Activated CD4-positive, alpha-beta T cell treated with anti-CD3 and anti-CD28 coated beads, Interleukin-2, amount 50 U/mL, for 16 hours (primary cell): ENCODE results near the gene RUNX2.
"Not testable (repeated sequence)": the region's sequence is repeated elsewhere in the genome, so short reads cannot be mapped to it uniquely, and the experiment has no call there.

Source experiments
- DNase-seq: peaks from one replicate; pipeline ENCODE4 v3.0.0-alpha.2; 2020

The RUNX2 gene

DNA sequence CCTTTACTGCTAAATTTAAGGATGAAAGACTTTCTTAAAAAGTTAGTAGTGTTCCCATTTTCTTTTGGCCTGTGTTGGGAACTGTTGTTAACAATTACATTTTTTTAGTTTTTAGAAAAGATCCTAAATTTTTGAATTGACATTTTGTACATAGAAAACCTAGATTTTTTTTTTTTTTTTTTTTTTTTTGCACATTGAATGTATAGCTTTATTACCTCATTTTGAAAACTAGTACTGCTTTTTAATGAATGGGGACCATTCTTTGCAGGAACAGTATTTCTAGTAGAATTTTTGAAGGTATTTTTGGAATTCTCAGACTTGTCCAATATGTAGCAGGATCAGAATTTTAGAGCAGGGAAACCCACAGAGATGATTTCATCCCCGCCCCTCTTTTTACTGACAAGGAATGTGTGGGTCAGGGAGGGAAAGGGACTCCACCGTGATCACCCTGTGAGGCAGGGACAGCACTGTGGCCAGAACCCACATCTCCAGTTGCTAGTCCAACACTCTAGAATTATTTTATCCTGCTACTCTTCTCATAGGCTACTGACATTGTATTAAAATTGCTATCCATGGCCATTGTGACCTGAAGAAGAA, 204.0 kb downstream of the RUNX2 start:
- no peak for DNase-seq

DNA sequence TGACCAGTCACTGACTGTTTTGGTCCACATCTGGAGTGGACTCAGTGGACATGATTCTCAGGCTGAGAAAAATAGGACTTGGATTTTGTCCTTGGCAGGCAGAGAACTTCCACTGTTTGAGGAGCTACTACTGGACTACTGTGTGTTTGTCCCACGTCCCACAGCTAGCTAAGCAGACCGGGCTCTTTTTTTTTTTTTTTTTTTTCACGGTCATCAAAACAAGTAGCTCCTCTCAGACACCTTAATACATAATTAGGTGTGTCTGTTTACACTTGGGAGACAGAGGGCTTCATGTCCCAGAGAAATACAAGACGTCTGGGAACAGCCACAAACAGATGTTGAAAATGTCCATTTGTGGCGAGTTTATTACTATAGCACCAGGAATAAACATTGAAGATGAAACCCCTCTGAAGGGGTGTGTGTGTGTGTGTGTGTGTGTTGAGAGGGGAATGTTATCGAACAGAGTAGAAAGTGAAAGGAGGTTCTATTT, 204.6 kb downstream of the RUNX2 start:
- DNase-seq, result no peak

DNA sequence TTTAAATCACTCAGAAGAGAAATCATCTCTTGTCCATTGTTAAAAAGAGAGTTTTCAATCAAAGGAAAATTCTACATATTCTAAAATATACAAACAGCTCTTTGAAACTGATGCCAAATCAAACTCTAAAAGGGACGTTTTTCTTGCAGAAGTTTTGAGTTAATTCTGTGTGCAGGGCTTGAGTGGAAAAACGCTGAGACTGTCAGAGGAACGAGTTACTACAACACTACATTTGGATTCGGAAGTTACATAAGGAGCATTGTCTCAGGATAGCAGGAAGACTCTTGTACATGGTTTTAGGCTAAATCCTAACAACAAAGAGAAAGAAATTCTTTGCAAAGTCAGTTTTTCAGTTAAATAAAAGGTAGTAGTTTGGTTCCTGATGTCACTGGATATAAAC, 205.3 kb downstream of the RUNX2 start:
- no peak for DNase-seq

GRCh38 chr6:45535933-45536332, 207.8 kb downstream of the RUNX2 start:
- DNase-seq, result no peak

GRCh38 chr6:45537539-45537938, 209.4 kb downstream of the RUNX2 start:
- DNase-seq, result no peak

GRCh38 chr6:45538641-45539547, 210.8 kb downstream of the RUNX2 start:
- DNase-seq, result no peak

GRCh38 chr6:45540375-45540920, 212.3 kb downstream of the RUNX2 start:
- DNase-seq, result no peak

- no peak for DNase-seq
These were observed 213.8 kb downstream of the RUNX2 start for GRCh38 chr6:45541934-45542333.

- peak; percentile 46 for DNase-seq
These were observed 215.4 kb downstream of the RUNX2 start for GRCh38 chr6:45543298-45544235.

GRCh38 chr6:45545416-45545815, 217.3 kb downstream of the RUNX2 start:
- no peak for DNase-seq

DNA sequence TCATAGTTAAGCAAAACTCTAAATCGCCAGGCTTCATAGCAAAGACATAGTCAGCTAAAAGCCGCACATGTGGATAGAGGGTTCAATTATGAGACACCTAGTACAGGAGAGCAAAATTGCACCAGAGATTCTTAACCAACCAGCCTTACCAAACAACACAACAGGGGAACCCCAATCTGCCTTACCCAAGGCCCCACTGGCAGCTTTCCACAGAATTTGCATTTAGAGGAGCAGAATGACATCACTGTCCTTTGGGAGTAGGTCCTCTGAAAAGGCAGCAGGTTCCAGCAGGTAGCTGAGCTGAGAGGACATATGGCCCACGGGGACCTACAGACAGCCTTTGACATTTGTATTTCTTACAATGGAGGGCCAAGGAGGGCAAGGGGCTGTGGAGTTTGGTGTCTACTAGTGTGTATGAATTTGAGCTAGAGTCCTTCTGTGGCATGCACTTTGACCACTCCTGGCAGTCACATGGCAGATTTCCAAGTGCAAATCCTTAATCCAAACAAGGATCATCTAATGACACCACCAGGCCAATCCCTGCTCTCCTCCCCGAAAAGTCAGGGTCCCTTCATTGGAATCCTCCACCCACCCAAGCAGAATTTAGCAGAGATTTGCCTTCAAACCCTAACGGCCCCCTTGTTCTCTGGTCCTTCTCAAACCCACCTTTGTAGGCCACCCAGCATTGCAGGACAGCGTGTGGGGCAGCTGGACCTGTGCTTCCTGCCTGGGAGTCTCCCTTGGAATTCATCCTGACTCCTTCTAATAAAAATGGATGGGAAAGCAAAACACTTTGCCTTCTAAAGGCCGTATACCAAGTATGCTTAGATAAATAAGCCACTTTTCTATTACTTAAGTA, 220.8 kb downstream of the RUNX2 start:
- DNase-seq, result peak; percentile 12

DNA sequence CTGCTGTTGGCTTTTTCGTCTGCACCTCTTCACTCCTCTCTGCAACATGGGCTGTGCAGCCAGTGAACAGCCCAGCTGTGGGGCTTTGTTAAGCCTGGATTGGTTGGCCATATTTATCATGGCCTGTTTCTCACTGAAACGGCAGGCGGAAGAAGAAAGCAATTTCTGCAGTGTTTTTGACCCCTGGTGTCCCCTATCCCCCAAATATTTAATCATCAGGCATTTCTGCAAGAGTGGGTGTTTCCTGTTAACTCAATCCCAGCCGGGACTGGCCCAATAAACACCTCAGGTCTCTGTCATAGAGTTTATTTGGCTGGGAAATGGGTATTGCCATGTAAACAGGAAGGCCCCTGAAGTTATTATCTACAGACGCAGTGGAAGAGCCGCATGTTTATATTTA, 224.4 kb downstream of the RUNX2 start:
- no peak for DNase-seq

DNA sequence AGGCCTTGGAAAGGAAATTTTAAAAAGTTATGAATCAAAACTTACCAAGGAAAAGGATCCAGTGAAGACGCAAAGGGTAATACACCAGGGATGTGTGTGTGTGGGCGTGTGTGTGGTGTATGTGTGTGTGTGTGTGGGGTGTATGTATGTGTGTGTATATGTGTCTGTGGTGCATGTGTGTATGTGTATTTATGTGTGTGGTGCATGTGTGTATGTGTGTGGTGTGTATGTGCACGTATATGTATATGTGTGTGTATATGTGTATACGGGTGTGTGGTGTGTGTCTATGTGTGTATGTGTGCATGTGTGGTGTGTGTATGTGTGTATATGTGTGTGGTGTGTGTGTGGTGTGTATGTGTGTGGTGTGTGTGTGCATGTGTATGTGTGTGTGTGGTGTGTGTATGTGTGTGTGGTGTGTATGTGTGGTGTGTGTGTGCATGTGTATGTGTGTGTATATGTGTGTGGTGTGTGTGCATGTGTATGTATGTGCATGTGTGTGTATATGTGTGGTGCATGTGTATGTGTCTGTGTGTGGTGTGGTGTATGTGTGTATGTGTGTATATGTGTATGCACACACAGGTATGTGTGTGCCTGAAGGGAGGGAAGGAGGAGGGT, 225.7 kb downstream of the RUNX2 start:
- no peak for DNase-seq

DNA sequence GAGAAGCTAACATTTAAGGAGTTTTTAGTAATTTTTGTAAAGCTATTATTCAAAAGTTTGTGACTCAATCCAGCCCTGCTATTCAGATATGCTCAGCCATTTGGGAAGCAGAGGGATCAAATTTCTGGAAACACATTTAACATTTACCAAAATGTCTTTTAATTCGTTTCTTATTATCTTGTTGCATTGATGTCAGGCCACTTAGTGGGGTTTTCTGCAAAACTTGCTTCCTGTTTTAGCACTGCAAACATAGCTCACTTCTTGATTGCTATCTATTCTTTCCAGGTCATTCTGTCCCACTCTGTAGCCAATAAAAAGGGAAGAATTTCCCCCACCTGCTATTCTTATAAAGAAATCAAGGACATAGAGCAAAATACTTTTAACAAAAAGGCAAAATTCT, 226.5 kb downstream of the RUNX2 start:
- no peak for DNase-seq

DNA sequence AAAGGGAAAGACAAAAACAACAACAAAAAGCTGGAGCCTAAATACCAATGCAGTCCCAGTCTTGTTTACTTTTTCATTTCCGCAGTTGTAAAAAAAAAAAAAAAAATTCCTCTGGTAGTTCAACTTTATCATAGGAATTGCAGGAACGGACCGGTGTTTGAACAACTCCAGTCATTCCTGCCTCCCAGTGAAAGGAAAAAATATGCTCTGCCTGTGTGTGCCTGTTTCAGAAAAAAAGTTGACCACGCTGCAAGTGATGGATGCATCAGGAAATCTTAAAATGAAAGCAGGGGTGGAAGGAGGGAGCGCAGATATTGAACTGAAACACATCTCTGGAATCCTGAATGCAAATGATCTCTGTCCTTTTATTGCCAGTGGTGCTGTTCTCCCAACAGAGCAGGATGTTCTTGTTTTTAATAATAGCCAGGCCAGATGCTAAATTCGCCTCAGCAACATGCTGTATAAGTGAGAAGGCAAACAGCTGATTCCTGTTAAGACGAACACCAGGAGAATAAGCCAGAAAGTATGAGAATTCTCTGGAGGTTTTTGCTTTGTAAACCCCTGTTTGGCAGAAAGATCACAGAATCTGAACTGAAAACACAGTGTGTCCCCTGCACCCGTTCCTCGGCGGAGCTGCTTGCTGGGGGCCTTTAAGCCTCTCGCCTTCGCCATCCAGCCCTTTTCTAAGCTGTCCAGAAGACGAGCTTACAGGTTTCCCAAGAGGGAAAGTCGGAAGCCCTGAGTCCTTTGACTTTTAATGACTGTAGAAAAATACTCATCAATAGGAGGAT, 228.0 kb downstream of the RUNX2 start:
- no peak for DNase-seq

- no peak for DNase-seq
These were observed 228.7 kb downstream of the RUNX2 start for GRCh38 chr6:45556828-45557227.

DNA sequence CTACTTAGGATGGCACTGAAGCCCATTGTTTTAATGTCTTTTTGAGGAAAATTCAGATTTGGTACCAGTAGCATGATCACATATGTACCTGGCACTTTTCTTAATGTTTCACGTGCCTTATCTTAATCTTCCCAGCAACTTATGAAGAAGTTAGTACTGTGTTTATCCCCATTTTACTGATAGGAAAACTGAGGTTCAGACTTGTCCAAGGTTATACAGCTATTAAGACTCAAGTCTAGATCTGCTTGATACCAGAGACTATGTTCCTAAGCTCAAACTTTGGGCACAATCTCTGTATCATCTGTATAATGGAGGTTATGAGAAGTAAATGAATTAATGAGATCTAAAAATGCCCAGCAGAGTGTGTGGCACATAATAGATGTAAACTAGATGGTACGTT, 229.3 kb downstream of the RUNX2 start:
- no peak for DNase-seq

DNA sequence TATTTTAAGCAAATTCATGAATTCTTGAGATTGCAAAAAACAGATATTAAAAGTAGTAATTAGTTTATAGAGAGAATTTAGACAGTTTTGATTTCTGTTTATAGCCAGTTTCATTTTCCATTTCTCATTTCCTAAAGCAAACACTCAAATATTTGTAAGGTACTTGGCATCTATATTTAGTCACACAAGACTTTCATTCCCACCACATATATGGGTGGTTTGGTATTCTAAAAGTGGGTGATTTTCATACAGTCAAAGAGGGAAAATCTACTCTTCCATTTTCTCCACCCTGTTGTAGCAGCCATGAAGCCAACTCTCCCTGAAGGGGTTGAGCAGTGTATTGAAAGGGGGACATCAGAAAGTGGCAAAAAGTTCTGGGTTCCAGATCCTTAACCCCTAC, 230.7 kb downstream of the RUNX2 start:
- DNase-seq, result peak; percentile 39

DNA sequence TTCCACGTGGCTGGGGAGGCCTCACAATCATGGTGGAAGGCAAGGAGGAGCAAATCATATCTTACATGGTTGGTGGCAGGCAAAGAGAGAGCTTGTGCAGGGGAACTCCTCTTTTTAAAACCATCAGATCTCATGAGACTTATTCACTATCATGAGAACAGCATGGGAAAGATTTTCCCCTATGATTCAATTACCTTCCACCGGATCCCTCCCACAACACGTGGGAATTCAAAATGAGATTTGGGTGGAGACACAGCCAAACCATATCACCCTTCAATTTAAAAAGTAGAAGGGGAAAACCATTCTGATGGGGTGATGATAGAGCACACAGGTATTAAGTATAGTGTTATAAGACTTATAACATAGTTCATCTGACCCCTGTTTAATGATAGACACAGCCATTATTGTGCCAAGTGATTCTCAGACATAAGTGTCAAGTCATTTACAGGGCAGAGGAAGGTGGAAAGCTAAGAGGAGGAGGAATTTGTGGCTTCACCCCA, 232.2 kb downstream of the RUNX2 start:
- DNase-seq, result not testable (repeated sequence)

DNA sequence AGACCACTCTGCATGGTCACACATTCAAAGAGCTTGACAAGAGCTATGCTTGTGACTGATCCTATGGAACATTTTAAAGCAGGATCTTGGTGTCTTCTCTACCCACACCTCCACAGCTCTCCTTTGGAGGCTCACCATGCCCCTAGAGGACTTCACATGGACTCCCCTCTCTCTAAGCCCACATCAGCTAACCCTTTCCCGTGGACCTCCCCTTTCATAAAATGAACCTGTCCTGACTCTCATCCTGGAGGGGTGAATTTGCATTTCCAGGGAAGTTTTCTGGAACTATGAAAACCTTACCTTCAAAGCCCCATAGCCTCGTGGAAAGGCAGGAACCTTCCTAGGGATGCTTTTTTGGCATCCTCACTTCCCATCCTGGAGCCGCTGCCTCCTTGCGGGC, 234.0 kb downstream of the RUNX2 start:
- no peak for DNase-seq
